Right ventricle myocardium inferior (tissue), 1 donor: ENCODE results near the gene FZD7. TPM values are rescaled to one million over a fixed set of nuclear protein-coding genes. Genes with fewer than 3 reads are reported as not detected.

Experiments
- total RNA-seq: library from RNA; stranded (reverse); fragmentation: NEBNext Ultra II Directional; extraction: Animal tissue kit (Norgen Biotek cat#: 25700); gene quantifications from one replicate; pipeline ENCODE4 v1.2.1, GENCODE V29; 2021
- donor health status: DM: no; HTN: yes; CAD: no; lungs with severe emphysema.

FZD7 gene
- total RNA-seq, 1 donor from 2014 or later = 24.2 TPM

Other genes starting within 250 kb of the FZD7 start
- gene CDK15, start 227.3 kb upstream of the FZD7 start, total RNA-seq = 0.35 TPM
- gene KIAA2012, start 39.4 kb downstream of the FZD7 start, total RNA-seq = not detected
- gene SUMO1, start 204.7 kb downstream of the FZD7 start, total RNA-seq = 68.5 TPM
- 22.8 TPM for gene NOP58, start 231.9 kb downstream of the FZD7 start, total RNA-seq